IgD-negative memory B cell (primary cell): ENCODE data around the gene CD37. TPM values are rescaled to one million over a fixed set of nuclear protein-coding genes. Genes with fewer than 3 reads are reported as not detected.

ENCODE experiments used
- H3K27ac Mint-ChIP-seq, 3 donors: one replicate each; pipeline ENCODE4 v1.8.0; 2020 to 2022; ENCODE audit warnings: mild to moderate bottlenecking in 3 of 3, mixed read lengths in 3 of 3, moderate library complexity in 1 of 3
- H3K27me3 Mint-ChIP-seq: one replicate; pipeline ENCODE4 v1.8.0; 2021; ENCODE audit warnings: mixed read lengths
- H3K36me3 Mint-ChIP-seq: one replicate; pipeline ENCODE4 v1.8.0; 2020; ENCODE audit warnings: mild to moderate bottlenecking, mixed read lengths
- H3K4me1 Mint-ChIP-seq, 3 donors: one replicate each; pipeline ENCODE4 v1.8.0; 2020 to 2022; ENCODE audit warnings: mixed read lengths in 3 of 3, mild to moderate bottlenecking in 1 of 3
- H3K4me3 Mint-ChIP-seq, 4 donors: one replicate each; pipeline ENCODE4 v1.8.0; 2020 to 2022; ENCODE audit warnings: mild to moderate bottlenecking in 4 of 4, mixed read lengths in 4 of 4, moderate library complexity in 3 of 4
- H3K9me3 Mint-ChIP-seq, 3 donors: one replicate each; pipeline ENCODE4 v1.8.0; 2020 to 2021; ENCODE audit warnings: mixed read lengths in 3 of 3, mild to moderate bottlenecking in 1 of 3
- polyA plus RNA-seq: library from polyadenylated mRNA; unstranded; fragments of 300-500 nt; fragmentation: Illumina TruSeq; gene quantifications from one replicate; pipeline ENCODE4 v1.2.3, GENCODE V29; 2021

Gene CD37
- polyA plus RNA-seq, 1 donor from 2014 or later: 754 TPM

DNA sequence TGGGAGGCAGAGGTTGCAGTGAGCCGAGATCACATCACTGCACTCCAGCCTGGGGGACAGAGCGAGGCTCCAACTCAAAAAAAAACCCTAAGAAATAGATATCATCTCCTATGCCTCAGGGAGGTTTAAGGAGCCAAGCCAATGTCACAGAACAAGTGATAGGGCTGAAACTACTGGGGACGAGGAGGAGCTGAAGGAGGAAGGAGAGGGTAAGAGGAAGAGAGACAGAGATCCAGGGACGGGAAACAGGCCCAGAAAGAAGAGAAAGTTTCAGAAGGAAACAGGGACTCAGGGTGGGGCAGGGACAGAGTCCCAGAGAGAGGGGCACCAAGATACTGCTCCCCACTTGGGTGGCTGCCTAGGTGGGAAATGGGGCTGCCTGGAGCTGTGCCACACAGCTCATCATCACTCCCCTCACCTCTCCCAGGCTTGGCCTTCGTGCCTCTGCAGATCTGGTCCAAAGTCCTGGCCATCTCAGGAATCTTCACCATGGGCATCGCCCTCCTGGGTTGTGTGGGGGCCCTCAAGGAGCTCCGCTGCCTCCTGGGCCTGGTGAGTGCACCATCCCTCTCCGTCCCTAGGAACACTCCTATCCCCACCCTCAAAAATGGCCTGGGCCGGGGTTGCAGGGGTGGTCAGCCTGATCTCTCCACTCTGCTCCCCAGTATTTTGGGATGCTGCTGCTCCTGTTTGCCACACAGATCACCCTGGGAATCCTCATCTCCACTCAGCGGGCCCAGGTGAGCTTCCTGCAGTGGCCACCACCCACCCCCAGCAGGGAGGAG lies 1.5 kb downstream of the CD37 start:
- Mint-ChIP-seq H3K27me3 (peaks cover 1% of the 10 kb centered on the region), H3K36me3 (peaks cover 10% of the 10 kb centered on the region), H3K27ac (peak overlapping the region; percentile 80 to 99 (median 99)), H3K4me3 (peak overlapping the region; percentile 98 to 99 (median 98)), H3K9me3 (no peaks in the 10 kb centered on the region), H3K4me1 (peaks cover 23 to 45% (median 43%) of the 10 kb centered on the region in 3 donors)

GRCh38 chr19:49337267-49338022 lies 2.2 kb downstream of the CD37 start:
- Mint-ChIP-seq H3K4me1 (peaks cover 22 to 40% (median 39%) of the 10 kb centered on the region in 3 donors), H3K4me3 (peak overlapping the region; percentile 98 to 99 (median 98)), H3K36me3 (peaks cover 9% of the 10 kb centered on the region), H3K9me3 (no peaks in the 10 kb centered on the region), H3K27ac (peak overlapping the region; percentile 61 to 99 (median 80)), H3K27me3 (peaks cover 1% of the 10 kb centered on the region)

DNA sequence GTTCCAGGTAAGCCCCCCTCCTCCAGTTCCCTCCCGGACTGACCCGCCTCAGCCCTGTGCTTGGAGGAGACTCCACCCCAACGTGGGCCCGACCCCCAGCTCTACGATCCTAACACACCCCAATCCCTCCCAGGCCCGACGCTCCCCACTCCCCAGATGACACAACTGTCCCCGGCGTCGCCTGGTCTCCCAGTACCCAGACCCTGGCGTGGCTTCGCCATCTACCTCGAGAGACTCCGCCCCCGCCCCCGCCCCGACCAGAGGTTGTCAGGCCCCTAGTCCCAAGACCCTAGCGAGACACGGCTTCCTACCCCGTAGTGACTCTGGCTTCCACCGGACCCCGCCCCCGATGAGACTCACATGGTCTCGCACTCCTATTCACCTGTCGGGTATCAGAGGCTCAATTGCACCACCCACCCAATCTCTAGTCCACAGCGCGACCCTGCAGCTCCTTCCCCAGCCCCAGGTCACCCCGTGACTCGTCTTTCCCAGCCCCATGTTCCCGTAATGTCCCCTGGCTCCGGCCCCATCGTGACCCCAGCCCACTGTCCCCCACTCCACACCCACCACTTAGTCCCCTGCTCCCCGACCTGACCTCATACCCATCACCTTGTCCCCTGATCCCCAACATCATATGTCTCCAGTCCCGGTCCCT lies 2.9 kb downstream of the CD37 start:
- Mint-ChIP-seq H3K4me3 (peak overlapping the region; percentile 89 to 99 (median 98)), H3K36me3 (peaks cover 9% of the 10 kb centered on the region), H3K27ac (peak overlapping the region; percentile 80 to 87 (median 83)), H3K27me3 (no peaks in the 10 kb centered on the region), H3K4me1 (peaks cover 28 to 42% (median 42%) of the 10 kb centered on the region in 3 donors), H3K9me3 (no peaks in the 10 kb centered on the region)

GRCh38 chr19:49338691-49339300 lies 3.6 kb downstream of the CD37 start:
- peak overlapping the region; percentile 89 to 99 (median 98) for H3K4me3 Mint-ChIP-seq
- H3K4me1 Mint-ChIP-seq: peaks cover 23 to 39% (median 38%) of the 10 kb centered on the region in 3 donors
- H3K9me3 Mint-ChIP-seq: no peaks in the 10 kb centered on the region
- H3K27me3 Mint-ChIP-seq: no peaks in the 10 kb centered on the region
- peaks cover 9% of the 10 kb centered on the region for H3K36me3 Mint-ChIP-seq
- H3K27ac Mint-ChIP-seq: peak overlapping the region; percentile 80 to 89 (median 83)

DNA sequence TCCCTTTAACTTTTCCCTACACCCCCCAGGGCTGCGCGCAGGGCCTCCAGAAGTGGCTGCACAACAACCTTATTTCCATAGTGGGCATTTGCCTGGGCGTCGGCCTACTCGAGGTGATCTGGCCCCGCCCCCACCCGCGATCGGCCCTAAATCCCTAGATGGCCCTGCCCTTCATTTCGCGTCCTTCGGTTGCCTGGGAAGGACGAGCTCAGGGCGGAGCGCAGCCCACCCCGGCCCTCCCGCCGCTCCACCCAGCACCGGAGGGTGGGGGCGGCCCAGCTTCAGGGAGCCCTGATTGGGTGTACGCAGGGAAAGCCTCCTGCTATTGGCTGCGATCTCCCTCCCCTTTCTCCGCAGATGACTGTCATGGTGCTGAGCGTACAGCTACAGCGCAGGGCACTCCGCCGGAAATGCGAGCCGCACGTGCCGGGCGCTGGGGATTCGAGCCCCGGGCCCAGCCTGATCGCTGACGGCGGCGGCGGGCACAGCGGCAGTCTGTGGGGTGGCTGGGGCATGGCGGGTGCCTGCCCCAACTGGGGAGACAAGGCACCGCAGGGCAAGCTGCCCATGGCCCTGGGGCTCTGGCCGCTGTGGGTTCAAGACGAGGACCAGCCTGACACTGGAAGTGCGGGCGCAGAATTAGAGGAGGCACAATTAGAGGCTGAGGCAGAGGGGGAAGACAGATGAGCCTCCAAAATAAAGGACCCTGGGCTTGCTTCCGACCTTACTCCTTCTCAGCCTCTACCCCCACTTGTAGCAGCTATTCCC lies 4.3 kb downstream of the CD37 start:
- no peaks in the 10 kb centered on the region for H3K27me3 Mint-ChIP-seq
- H3K4me1 Mint-ChIP-seq: peaks cover 18 to 34% (median 33%) of the 10 kb centered on the region in 3 donors

DNA sequence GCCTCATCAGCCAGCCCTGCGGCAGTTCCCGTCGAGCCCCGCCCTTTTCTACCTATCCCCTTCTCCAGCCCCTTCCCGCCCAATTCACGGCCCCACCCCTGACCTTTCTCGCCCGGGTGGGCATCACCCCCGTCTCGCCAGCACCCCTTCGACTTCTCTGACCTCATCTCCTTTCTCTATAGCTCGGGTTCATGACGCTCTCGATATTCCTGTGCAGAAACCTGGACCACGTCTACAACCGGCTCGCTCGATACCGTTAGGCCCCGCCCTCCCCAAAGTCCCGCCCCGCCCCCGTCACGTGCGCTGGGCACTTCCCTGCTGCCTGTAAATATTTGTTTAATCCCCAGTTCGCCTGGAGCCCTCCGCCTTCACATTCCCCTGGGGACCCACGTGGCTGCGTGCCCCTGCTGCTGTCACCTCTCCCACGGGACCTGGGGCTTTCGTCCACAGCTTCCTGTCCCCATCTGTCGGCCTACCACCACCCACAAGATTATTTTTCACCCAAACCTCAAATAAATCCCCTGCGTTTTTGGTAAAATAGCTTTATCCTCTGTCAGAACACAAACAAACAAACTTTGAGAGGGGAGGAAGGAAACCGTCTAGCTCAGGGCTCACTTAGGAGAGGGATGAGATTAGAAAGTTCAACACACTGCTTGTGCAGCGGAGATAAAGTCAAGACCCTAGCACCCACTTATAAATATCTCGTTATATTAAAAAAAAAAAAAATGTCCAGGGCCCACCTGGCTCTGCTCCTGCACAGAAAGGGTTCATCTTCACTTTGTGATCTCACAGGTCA lies 5.1 kb downstream of the CD37 start:
- H3K36me3 Mint-ChIP-seq: peaks cover 9% of the 10 kb centered on the region
- no peaks in the 10 kb centered on the region for H3K27me3 Mint-ChIP-seq
- H3K27ac Mint-ChIP-seq: peak overlapping the region; percentile 80 to 99 (median 95)
- peak overlapping the region; percentile 82 to 98 (median 90) for H3K4me3 Mint-ChIP-seq
- H3K9me3 Mint-ChIP-seq: no peaks in the 10 kb centered on the region
- peaks cover 23 to 37% (median 37%) of the 10 kb centered on the region in 3 donors for H3K4me1 Mint-ChIP-seq

More for the DNA sequence above, 4.3 kb downstream of the CD37 start:
- Mint-ChIP-seq H3K9me3 (no peaks in the 10 kb centered on the region), H3K27ac (peak overlapping the region; percentile 80 to 99 (median 95)), H3K4me3 (peak overlapping the region; percentile 89 to 99 (median 98)), H3K36me3 (peaks cover 9% of the 10 kb centered on the region)

GRCh38 chr19:49340865-49341718 lies 5.9 kb downstream of the CD37 start:
- Mint-ChIP-seq H3K27ac (peak overlapping the region; percentile 80 to 99 (median 95)), H3K4me1 (peaks cover 19 to 37% (median 35%) of the 10 kb centered on the region in 3 donors), H3K4me3 (peak overlapping the region; percentile 16 to 98 (median 87))

GRCh38 chr19:49342291-49342721 lies 7.1 kb downstream of the CD37 start:
- Mint-ChIP-seq H3K27ac (peak overlapping the region; percentile 26 to 80 (median 43)), H3K9me3 (no peaks in the 10 kb centered on the region), H3K4me3 (peak overlapping the region in 3 of 4 donors; percentile 12 to 68 (median 24)), H3K36me3 (peaks cover 5% of the 10 kb centered on the region), H3K4me1 (peaks cover 19 to 33% (median 32%) of the 10 kb centered on the region in 3 donors), H3K27me3 (no peaks in the 10 kb centered on the region)

More at GRCh38 chr19:49340865-49341718, 5.9 kb downstream of the CD37 start:
- H3K27me3 Mint-ChIP-seq: no peaks in the 10 kb centered on the region
- peaks cover 9% of the 10 kb centered on the region for H3K36me3 Mint-ChIP-seq
- no peaks in the 10 kb centered on the region for H3K9me3 Mint-ChIP-seq

DNA sequence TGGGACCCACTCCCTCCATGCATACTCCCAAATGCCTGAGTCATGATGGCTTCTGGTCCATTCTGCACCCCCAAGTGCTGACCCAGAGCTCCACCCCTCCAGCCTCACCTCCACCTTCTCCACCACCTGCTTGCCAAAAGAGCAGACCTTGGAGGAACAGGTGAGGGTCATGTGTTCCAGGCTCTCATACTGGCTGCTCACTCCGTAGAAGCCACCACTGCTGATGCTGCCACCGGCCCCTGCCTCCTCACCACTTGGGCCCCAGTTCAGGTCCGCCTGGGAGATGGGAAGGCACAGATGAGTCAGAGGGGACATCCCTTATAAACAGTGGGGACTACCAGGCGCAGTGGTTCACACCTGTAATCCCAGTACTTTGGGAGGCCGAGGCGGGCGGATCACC lies 7.9 kb downstream of the CD37 start:
- no peaks in the 10 kb centered on the region for H3K9me3 Mint-ChIP-seq
- peaks cover 24 to 38% (median 35%) of the 10 kb centered on the region in 3 donors for H3K4me1 Mint-ChIP-seq
- H3K27ac Mint-ChIP-seq: peak overlapping the region in 1 of 3 donors; percentile 43
- H3K4me3 Mint-ChIP-seq: peak overlapping the region in 2 of 4 donors; percentile 12 to 17
- peaks cover 3% of the 10 kb centered on the region for H3K36me3 Mint-ChIP-seq
- peaks cover 3% of the 10 kb centered on the region for H3K27me3 Mint-ChIP-seq

GRCh38 chr19:49344505-49345423 lies 9.6 kb downstream of the CD37 start:
- no peaks in the 10 kb centered on the region for H3K36me3 Mint-ChIP-seq
- H3K4me1 Mint-ChIP-seq: peaks cover 34 to 36% (median 34%) of the 10 kb centered on the region in 3 donors
- peak overlapping the region in 2 of 4 donors; percentile 15 to 28 for H3K4me3 Mint-ChIP-seq
- H3K27ac Mint-ChIP-seq: peak overlapping the region in 2 of 3 donors; percentile 52 to 88
- H3K9me3 Mint-ChIP-seq: no peaks in the 10 kb centered on the region
- peaks cover 3% of the 10 kb centered on the region for H3K27me3 Mint-ChIP-seq

DNA sequence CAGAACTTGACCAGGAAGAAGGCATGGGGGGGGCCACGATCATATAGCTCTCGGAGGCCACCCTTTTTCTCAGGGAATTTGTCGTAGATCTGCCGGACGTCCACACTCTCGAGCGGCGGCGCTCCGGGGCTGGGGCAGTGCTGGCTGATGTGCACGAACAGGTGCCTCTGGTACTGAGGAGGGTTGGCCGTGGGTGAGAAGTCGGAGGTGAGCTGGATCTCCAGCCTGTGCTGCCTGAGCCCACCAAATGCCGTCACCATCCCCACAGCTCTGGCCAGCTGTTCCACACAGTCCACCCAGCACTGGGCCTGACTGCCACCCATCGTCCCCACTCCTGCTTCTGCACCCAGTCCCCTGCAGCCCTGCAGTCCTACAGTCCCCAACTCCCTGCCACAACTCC lies 12.0 kb downstream of the CD37 start:
- no peaks in the 10 kb centered on the region for H3K9me3 Mint-ChIP-seq
- H3K36me3 Mint-ChIP-seq: no peaks in the 10 kb centered on the region
- peaks cover 3% of the 10 kb centered on the region for H3K27me3 Mint-ChIP-seq
- peaks cover 24 to 28% (median 27%) of the 10 kb centered on the region in 3 donors for H3K4me1 Mint-ChIP-seq
- H3K4me3 Mint-ChIP-seq: peak overlapping the region in 2 of 4 donors; percentile 33 to 63
- H3K27ac Mint-ChIP-seq: no peak overlapping the region
